Panc1 (cell line): Measurements from ENCODE around the gene CEP41.

ENCODE experiments used
- CTCF ChIP-seq: fragments of 450-650 bp; IDR thresholded peaks from 2 replicates; pipeline ENCODE4 v1.5.1; 2017; ENCODE audit warnings: mild to moderate bottlenecking
- POLR2AphosphoS5 ChIP-seq: IDR thresholded peaks from 2 replicates; pipeline ENCODE4 v1.6.1; 2012; ENCODE audit warnings: mild to moderate bottlenecking, low read depth, low read length, moderate library complexity

- TF ChIP-seq CTCF (no peak), POLR2AphosphoS5 (no peak)
These were observed 33.1 kb upstream of the CEP41 start for GRCh38 chr7:130473876-130474275.
